Raji (cell line): ENCODE measurements around the gene FCHSD2.

Source experiments
- POLR2A ChIP-seq: IDR thresholded peaks from 2 replicates; pipeline ENCODE4 v1.6.1; 2011; ENCODE audit warnings: low read depth, low read length, control low read depth; ENCODE audit not compliant: insufficient read depth

Gene FCHSD2

GRCh38 chr11:72818971-72819370 lies 323.1 kb downstream of the FCHSD2 start:
- no peak for TF ChIP-seq POLR2A

GRCh38 chr11:72817966-72818365 lies 324.2 kb downstream of the FCHSD2 start:
- TF ChIP-seq POLR2A, result no peak

GRCh38 chr11:72816404-72816990 lies 325.6 kb downstream of the FCHSD2 start:
- TF ChIP-seq POLR2A, result no peak

GRCh38 chr11:72815110-72815618 lies 327.0 kb downstream of the FCHSD2 start:
- no peak for TF ChIP-seq POLR2A

GRCh38 chr11:72814286-72815109 lies 327.6 kb downstream of the FCHSD2 start, which contains the start of gene ATG16L2:
TSS of gene ATG16L2 (plus strand) at chr11:72814411. CDS start at chr11:72814446, 35 bp downstream.
- TF ChIP-seq POLR2A, result peak; percentile 56

- TF ChIP-seq POLR2A, result peak; percentile 89
These were observed 328.3 kb downstream of the FCHSD2 start for GRCh38 chr11:72813740-72814285.

GRCh38 chr11:72812967-72813739 lies 329.0 kb downstream of the FCHSD2 start:
- TF ChIP-seq POLR2A, result peak; percentile 48; the same call in 1 of the 2 replicates

- no peak for TF ChIP-seq POLR2A
These were observed 329.5 kb downstream of the FCHSD2 start for GRCh38 chr11:72812604-72812966.

- no peak for TF ChIP-seq POLR2A
These were observed 333.8 kb downstream of the FCHSD2 start for GRCh38 chr11:72808331-72808798.

- no peak for TF ChIP-seq POLR2A
These were observed 334.3 kb downstream of the FCHSD2 start for GRCh38 chr11:72807792-72808191.

- no peak for TF ChIP-seq POLR2A
These were observed 335.0 kb downstream of the FCHSD2 start for GRCh38 chr11:72807021-72807693.

- TF ChIP-seq POLR2A, result no peak
These were observed 336.9 kb downstream of the FCHSD2 start for GRCh38 chr11:72805216-72805615.

- no peak for TF ChIP-seq POLR2A
These were observed 339.3 kb downstream of the FCHSD2 start for GRCh38 chr11:72802822-72803221.

GRCh38 chr11:72799441-72799840 lies 342.7 kb downstream of the FCHSD2 start:
- no peak for TF ChIP-seq POLR2A

GRCh38 chr11:72798361-72798760 lies 343.8 kb downstream of the FCHSD2 start:
- TF ChIP-seq POLR2A, result no peak
